HG02763 (cell line): ENCODE data around the gene GGA3.
"Not testable (repeated sequence)": the region's sequence is repeated elsewhere in the genome, so short reads cannot be mapped to it uniquely, and the experiment has no call there.

Experiments used
- ATAC-seq: cut with Tn5 transposase; IDR thresholded peaks from one replicate; pipeline ENCODE4 v1.9.1; 2021; ENCODE audit warnings: mild to moderate bottlenecking, moderate library complexity; ENCODE audit not compliant: unreplicated experiment

GGA3 gene, protein sequence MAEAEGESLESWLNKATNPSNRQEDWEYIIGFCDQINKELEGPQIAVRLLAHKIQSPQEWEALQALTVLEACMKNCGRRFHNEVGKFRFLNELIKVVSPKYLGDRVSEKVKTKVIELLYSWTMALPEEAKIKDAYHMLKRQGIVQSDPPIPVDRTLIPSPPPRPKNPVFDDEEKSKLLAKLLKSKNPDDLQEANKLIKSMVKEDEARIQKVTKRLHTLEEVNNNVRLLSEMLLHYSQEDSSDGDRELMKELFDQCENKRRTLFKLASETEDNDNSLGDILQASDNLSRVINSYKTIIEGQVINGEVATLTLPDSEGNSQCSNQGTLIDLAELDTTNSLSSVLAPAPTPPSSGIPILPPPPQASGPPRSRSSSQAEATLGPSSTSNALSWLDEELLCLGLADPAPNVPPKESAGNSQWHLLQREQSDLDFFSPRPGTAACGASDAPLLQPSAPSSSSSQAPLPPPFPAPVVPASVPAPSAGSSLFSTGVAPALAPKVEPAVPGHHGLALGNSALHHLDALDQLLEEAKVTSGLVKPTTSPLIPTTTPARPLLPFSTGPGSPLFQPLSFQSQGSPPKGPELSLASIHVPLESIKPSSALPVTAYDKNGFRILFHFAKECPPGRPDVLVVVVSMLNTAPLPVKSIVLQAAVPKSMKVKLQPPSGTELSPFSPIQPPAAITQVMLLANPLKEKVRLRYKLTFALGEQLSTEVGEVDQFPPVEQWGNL

DNA sequence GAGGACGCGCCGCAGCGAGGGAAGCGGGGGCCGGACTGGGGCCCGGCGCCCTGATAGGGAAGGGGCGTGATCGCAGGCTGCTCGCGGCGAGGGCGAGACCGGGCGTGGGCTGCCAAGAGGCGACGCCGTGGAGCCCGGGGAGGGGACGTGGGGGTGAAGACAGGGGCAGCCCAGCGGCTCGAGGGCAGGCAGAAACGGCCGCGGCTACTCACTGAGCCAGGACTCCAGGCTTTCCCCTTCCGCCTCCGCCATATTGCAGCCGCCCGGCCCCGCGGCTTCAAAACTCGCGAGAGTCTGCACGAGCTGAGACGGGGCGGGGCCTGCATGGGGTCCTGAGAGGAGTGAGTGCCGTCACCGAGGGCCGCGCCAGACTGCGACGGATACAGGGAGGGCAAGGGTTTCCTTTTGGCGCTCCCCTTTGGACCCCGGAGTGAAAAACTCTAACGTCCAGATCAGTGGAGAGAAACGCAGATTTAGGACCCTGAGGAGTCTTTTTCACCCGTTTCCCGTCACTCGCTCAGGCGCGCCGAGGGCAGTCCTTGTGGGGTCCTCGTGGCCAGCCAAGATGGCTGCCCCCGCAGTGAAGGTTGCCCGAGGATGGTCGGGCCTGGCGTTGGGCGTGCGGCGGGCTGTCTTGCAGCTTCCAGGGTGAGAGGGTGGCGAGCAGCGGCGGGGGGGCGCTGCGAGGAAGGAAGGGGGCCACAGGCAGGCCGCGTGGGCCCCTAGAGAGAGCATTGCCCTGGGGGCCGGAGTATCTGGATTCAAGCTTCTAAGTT, at the start of gene GGA3, which contains the start of gene MRPS7:
Gene GGA3, minus strand, starts transcription at position 271 of the 776 bp plus-strand sequence. Its CDS starts 19 bp downstream, at position 252.
Gene MRPS7, plus strand, starts transcription at position 544 of the 776 bp plus-strand sequence. Its CDS starts 22 bp downstream, at position 566.
- peak; percentile 89 for ATAC-seq

DNA sequence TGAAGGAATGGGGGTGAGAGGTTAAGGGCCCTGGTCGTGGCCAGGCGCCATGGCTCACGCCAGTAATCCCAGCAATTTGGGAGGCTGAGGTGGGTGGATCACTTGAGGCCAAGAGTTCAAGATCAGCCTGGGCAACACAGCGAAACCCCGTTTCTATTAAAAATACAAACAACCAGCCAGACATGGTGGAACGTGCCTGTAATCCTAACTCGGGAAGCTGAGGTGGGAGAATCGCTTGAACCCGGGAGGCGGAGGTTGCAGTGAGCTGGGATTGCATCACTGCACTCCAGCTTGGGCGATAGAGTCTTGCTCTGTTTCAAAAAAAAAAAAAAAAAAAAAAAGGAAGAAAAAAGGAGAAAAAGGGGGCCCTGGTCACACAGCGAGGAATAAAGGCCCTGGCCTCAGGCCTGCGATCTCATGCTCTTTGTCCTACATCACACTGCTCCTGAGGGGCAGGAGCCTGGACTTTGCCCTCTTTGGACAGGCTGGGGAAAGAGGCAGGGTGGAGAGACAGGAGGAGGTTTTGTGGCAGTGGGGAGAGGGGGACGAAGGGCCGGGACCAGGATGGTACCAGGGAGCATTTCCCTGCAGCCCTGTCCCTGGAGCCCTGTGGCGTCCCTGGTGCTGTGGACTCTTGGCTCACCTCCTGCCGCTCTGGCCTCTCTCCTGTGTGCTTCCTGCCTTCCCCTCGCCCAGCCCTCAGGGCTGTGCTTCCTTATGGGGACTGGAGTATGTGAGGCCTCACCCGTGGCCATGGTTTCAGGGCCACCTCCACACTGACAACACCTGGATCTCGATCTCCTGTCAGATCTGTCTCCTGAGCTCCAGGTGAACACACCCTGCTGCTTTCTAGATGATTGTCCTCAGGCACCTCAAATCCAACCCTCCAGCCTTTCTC, 47.6 kb upstream of the GGA3 start:
- no peak for ATAC-seq

DNA sequence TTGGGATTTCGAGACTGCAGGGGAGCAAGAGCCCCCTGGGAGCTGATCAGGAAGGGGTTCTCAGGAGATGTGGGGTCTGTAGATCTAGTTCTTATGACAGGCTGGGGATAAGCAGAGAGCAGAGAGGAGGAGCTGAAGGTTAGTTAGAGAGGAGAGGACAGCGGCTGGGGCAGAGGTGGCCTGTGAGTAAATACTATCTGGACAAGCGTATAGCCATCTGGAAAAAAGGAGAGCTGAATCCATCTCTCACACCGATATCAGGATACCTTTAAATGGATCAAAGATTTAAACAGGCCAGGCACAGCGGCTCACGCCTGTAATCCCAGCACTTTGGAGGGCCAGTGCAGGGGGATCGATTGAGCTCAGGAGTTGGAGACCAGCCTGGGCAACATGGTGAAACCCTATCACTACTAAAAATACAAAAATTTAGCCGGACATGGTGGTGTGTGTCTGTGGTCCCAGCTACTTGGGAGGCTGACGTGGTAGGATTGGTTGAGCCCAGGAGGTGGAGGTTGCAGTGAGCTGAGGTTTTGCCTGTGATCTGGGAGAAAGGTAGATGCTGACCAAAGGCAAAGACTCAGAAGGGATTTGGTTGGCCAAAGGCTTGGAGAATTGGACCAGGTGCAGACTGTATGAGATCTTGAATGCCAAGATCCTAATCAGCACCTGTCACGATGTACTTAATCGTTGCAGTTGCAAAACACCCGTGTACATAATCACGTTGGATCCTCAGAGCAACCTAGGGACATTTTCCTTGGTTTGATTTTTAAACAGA, 46.7 kb upstream of the GGA3 start:
- ATAC-seq, result no peak

DNA sequence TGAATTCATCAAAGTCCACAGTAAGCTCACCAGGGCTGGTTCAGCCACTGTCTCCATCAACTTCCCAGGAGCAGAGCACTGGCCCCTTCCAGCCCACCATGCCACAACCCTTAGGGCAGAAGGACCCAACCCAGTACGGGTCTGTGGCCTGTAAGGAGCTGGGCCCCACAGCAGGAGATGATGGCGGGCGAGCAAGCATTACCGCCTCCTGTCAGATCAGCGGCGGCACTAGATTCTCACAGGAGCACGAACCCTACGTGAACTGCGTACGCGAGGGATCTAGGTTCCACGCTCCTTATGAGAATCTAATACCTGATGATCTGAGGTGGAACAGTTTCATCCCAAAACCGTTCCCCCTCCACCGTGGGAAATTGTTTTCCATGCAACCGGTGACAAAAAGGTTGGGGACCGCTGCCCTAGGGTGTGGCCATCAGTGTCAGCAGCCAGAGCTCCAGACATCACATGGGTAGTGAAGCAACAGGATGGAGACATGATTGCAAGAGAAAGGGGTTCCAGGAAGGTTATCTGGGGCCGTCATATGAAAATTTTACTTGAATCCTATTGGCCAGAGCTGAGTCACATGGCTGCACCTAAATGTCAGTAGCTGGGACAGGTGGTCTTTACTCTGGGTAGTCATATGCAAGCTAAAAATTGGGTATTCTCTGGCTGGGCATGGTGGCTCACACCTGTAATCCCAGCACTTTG, 40.2 kb upstream of the GGA3 start:
- ATAC-seq, result no peak

DNA sequence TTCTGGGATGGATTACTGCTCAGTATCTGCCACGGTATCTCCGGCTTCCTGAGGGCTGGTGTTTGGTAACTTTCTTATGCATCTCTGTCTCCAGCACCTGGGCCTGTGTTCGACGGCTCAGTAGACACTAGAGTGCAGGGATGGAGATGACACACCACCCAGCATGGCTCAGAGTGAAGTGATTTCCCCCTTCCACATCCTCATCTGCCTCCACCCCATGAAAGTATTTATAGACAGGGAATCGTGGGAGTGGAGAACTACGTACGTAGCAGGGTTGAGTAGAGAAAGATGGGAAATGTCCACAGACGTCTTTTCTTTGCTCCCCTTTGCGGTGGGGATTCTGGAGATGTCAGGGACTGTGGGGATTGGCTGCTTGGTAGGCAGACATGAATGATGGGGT, 39.6 kb upstream of the GGA3 start:
- no peak for ATAC-seq

DNA sequence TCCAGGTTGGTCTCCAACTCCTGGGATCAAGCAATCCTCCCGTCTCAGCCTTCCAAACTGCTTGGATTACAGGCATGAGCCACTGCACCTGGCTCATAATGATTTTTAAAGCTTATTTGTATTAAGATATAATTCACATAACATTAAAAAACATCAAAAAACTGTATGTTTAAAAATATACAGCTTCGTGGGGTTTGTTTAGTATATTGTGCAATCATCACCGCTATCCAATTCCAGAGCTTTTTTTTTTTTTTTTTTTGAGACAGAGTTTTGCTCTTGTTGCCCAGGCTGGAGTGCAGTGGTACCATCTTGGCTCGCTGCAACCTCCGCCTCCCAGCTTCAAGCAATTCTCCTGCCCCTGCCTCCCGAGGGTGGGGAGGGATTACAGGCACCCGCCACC, 38.9 kb upstream of the GGA3 start:
- ATAC-seq, result no peak

DNA sequence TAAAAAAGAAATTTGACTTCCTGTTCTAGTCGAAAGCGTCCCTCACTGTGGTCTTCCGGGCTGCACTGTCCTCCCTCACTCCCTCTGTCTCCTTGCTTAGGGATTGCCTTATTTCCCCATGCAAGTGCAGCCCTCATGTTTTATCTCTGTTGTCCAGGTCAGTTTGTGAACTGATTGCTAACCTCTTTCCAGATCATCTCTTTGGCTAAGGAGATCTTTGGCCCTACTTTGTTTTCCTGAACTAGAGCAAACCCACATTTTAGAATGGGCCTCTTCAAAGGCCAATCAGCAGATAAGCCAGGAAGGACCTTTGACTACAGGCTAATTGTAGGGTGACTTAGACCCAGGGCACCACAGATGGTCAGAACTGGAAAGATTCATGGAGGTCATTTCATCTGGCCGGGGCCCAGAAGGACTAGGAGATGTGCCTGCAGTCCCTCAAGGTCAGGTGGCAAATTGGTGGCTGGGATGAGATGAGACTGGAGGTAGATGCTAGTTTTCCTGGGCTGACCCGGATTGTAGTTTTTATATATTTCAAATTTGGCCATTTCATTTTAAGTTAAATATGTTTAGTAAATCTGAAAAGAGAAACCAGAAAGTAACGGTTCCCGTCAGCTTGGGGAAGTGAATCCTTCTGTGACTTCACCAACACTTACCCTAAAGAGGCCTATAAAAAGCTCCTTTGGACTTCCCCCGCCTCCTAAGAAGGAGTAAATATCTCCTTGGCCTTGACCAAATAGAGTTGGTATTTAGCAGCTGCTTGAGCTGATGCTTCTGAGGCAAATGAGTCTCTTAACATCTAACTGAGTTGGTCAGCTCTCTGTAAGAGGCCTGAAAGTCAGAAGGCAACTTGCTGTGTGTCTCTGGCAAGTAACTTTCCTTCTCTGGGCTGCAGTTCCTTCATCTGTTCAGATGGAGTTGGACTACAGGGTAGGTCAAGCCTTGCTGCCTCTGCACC, 34.1 kb upstream of the GGA3 start:
- ATAC-seq, result peak; percentile 70

DNA sequence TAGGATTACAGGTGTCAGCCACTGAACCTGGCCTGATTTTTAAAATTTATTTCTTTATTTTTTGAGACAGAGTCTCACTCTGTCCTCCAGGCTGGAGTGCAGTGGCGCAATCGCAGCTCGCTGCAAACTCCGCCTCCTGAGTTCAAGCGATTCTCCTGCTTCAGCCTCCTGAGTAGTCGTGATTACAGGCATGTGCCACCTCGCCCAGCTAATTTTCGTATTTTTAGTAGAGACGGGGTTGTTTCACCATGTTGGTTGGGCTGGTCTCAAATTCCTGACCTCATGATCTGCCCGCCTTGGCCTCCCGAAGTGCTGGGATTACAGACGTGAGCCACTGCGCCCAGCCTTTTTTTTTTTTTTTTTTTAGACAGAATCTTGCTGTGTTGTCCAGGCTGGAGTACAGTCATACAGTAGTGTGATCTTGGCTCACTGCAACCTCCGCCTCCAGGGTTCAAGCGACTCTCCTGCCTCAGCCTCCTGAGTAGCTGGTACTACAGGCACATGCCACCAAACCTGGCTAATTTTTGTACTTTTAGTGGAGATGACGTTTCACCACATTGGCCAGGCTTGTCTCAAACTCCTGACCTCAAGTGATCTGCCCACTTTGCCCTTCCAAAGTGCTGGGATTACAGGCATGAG, 31.5 kb upstream of the GGA3 start:
- not testable (repeated sequence) for ATAC-seq

DNA sequence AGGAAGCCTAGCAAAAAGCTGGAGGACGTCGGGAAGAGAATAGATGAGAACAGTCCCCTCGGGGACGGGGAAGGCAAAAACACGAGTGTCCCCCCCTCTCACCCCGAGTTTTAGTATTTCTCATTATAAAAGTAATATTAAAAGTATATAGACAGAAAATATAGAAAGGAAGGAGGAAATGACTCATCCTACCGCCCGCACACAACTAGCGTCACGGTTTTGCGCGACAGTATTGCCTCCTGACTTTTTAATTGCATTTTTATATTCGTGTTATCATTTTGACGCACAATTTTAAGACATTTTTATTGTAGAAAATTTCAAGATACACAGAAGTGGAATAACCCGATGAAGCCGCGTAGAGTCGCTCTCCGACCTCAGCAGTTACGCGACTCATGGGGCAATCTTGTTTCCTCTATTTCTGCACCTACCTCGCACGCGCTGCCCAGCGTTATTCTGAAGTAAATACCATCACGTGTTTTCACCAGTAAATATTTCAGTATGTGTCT, 28.5 kb upstream of the GGA3 start:
- no peak for ATAC-seq

DNA sequence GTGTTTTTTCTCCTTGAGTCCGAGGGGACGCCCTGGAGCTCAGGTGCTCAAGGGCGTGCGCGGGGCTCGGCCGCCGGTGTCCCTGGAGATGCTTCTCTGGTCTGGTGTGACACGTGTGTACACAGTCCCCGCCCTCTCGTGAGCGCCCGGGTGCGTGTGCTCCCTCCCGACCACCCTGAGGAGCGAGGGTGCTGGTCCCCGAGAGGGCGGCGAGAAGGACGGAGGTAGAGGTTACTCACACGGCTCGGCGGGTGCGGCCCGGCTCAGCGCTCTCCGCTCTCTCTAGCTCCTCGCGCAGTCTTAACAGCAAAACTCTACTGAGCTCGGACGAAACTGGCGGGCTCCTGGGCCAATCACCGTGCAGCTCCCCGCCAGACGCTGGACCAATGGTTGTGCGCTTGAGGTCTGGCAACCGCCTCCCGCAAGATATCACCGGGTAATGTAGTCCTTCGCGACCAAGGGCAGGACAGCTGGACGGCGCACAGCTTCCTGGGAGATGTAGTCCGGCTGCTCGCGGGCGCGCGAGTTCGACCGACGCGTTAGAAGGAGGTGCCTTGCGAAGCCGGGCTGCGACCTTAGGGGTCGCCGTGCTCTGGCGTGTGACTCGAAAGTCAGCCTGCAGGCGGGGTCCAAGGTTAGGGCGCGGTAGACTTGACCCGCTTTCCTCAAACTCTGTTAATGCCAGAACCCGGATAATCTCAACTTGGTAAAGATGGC, 27.9 kb upstream of the GGA3 start, which contains the start of gene SLC25A19:
Gene SLC25A19, minus strand, starts transcription at position 319 of the 717 bp plus-strand sequence. CDS start 2,669 bp downstream, outside the sequence.
- peak; percentile 88 for ATAC-seq

DNA sequence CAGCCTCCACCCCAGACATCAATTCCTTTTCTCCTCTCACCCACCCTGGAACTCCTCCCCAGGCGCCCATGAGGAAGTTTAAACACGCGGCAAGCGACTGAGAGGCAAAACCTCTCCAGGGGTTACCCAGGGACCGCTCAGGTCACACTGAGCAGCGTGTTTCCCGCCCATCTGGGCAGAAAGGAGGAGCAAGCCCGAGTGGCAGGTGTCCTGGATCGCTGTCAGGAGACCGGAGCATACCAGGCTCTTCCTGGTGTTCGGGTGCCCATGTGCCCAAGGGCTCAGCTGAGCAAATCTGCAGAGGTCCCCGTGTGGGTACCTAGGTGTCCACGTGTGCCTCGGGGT, 27.3 kb upstream of the GGA3 start:
- peak; percentile 2 for ATAC-seq

DNA sequence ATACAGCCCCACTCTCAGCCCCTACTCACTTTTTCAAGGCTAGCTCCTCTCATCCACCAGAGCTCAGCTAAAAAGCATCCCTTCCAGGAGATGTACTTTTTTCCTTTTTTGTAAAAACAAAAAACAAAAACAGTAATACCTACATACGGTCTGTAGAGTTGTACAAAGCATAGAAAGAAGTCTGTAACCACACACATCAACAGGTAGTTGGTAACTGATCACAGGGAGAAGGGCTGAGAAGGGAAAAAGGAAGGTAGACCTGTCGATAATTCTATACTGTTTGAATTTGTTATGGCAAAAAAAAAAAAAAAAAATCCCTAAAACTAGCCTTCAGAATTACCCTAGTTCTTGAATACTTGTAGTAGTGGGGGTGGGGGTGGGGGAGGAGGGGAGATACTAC, 27.0 kb upstream of the GGA3 start:
- ATAC-seq, result no peak

DNA sequence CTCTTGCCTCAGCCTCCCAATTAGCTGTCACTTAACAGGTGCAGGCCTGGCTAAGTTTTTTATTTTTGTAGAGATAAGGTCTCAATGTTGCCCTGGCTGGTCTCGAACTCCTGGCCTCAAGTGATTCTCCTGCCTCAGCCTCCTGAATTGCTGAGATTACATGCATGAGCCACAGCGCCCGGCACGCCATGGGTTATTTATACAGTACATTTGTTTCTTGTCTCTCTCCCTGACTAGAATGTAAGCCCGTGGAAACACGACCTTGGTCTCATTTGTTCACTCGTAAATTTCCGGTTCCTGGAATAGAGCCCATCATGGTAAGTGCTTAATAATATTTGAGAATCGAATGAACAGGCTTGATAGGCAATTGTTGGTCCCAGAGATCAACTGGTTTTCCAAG, 25.8 kb upstream of the GGA3 start:
- ATAC-seq, result no peak

DNA sequence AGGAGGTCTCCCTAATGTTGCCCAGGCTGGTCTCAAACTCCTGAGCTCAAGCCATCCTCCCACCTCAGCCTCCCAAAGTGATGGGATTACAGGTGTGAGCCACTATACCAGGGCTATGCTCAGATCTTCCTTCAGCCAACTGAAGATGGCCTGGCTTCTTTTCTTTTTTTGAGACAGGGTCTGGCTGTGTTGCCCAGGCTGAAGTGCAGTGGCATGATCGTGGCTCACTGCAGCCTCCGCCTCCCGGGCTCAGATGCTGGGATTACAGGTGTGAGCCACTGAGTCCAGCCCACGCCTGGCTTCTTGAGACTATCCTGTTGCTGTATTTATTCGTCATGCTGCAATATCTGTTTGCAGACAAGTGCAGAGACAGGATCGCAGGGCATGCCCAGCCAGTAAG, 23.7 kb upstream of the GGA3 start:
- no peak for ATAC-seq

DNA sequence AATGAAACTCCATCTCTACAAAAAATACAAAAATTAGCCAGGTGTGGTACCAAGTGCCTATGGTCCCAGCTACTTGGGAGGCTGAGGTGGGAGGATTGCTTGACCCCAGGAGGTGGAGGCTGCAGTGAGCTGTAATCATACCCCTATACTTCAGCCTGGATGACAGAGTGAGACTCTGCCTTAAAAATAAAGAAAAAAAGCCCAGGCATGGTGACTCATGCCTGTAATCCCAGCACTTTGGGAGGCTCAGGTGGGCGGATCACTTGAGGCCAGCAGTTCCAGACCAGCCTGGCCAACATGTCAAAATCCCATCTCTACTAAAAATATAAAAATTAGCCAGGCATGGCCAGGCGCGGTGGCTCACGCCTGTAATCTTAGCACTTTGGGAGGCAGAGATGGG, 18.8 kb upstream of the GGA3 start:
- ATAC-seq, result not testable (repeated sequence)

DNA sequence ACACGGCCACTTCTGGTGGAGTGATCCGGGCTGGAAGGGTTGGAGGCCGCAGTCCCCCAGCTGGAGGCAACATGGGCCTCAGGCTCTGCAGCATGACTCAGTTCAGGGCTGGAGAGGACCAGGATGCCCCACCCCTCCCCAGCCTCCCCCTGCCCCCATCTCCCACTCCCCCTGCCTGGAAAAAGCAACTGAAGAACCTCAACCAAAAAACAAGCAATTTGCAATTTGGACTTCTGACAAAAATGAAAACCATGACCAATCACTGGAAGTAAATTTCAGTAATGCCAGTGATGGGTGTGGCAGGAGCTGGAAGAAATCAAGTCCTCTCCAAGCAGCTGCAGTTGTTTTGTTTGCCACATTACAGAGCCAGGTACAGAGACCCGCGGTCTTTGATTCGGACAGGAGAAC, 16.3 kb upstream of the GGA3 start:
- ATAC-seq, result no peak
